Transverse colon (tissue), 3 donors: ENCODE measurements around the gene HAGHL.

Experiments
- POLR2A ChIP-seq: fragments of 450-650 bp; IDR thresholded peaks from one replicate; pipeline ENCODE4 v1.6.1; 2016; ENCODE audit warnings: antibody characterized with exemption, mild to moderate bottlenecking, moderate library complexity
- TF ChIP-seq, protein P1 (sequence below), 5 experiments: fragments of 200-600 bp in 3 of 5; fragments of 450-650 bp in 2 of 5; sonication (generic) in 3 of 5; IDR thresholded peaks; 1 replicate in 2 of 5; 2 replicates in 3 of 5; pipeline ENCODE4 v1.5.1; 2016 to 2017; ENCODE audit warnings: antibody characterized with exemption in 5 of 5, inconsistent platforms in 3 of 5, mild to moderate bottlenecking in 2 of 5, moderate library complexity in 1 of 5

GRCh38 chr16:693766-694165 lies 33.1 kb upstream of the HAGHL start:
- TF ChIP-seq, protein P1, sequence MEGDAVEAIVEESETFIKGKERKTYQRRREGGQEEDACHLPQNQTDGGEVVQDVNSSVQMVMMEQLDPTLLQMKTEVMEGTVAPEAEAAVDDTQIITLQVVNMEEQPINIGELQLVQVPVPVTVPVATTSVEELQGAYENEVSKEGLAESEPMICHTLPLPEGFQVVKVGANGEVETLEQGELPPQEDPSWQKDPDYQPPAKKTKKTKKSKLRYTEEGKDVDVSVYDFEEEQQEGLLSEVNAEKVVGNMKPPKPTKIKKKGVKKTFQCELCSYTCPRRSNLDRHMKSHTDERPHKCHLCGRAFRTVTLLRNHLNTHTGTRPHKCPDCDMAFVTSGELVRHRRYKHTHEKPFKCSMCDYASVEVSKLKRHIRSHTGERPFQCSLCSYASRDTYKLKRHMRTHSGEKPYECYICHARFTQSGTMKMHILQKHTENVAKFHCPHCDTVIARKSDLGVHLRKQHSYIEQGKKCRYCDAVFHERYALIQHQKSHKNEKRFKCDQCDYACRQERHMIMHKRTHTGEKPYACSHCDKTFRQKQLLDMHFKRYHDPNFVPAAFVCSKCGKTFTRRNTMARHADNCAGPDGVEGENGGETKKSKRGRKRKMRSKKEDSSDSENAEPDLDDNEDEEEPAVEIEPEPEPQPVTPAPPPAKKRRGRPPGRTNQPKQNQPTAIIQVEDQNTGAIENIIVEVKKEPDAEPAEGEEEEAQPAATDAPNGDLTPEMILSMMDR (IDR thresholded peaks at IDR 0.05): no peak
- no peak for TF ChIP-seq POLR2A
